OCI-LY3 (cell line): ENCODE results near the gene CRAT.

Source experiments
- CTCF ChIP-seq: fragments of 200-600, 300-600 bp; sonication (generic); IDR thresholded peaks from 2 replicates; pipeline ENCODE4 v1.5.1; 2014; ENCODE audit warnings: antibody characterized with exemption, low read length, low read depth
- EZH2phosphoT487 ChIP-seq: fragments of 200-600 bp; shearing (Covaris generic); IDR thresholded peaks from 2 replicates; pipeline ENCODE4 v1.6.1; 2018; ENCODE audit warnings: antibody characterized with exemption, mixed run types, low read depth

- TF ChIP-seq CTCF (no peak), EZH2phosphoT487 (no peak)
Observed at GRCh38 chr9:129064499-129064908, 46.1 kb downstream of the CRAT start.
